DMS53 treated with DMSO at 0.1 percent for 48 hours (cell line): ENCODE data around the gene RUNX1.

ENCODE experiments used
- DNase-seq: peaks from one replicate; lab custom pipeline; 2025; ENCODE audit not compliant: unreplicated experiment; lab: John Stamatoyannopoulos, UW

RUNX1 gene

GRCh38 chr21:34861258-34861657 lies 187.8 kb downstream of the RUNX1 start:
- no peak for DNase-seq

- DNase-seq = no peak
Observed at GRCh38 chr21:34859976-34860653, 189.0 kb downstream of the RUNX1 start.

- no peak for DNase-seq
Observed at GRCh38 chr21:34858559-34858958, 190.5 kb downstream of the RUNX1 start.

GRCh38 chr21:34857874-34858273 lies 191.2 kb downstream of the RUNX1 start:
- no peak for DNase-seq

GRCh38 chr21:34857122-34857713 lies 191.9 kb downstream of the RUNX1 start:
- DNase-seq = no peak

- no peak for DNase-seq
Observed at GRCh38 chr21:34852448-34852847, 196.7 kb downstream of the RUNX1 start.

GRCh38 chr21:34850166-34850690 lies 198.9 kb downstream of the RUNX1 start:
- DNase-seq = no peak

GRCh38 chr21:34846601-34847112 lies 202.4 kb downstream of the RUNX1 start:
- DNase-seq = no peak

- DNase-seq = no peak
Observed at GRCh38 chr21:34845521-34846451, 203.3 kb downstream of the RUNX1 start.

GRCh38 chr21:34844924-34845238 lies 204.2 kb downstream of the RUNX1 start:
- no peak for DNase-seq

GRCh38 chr21:34844013-34844923 lies 204.8 kb downstream of the RUNX1 start:
- no peak for DNase-seq

GRCh38 chr21:34843562-34843961 lies 205.5 kb downstream of the RUNX1 start:
- DNase-seq = no peak

GRCh38 chr21:34841154-34841553 lies 207.9 kb downstream of the RUNX1 start:
- no peak for DNase-seq

- no peak for DNase-seq
Observed at GRCh38 chr21:34840693-34841092, 208.4 kb downstream of the RUNX1 start.

- DNase-seq = no peak
Observed at GRCh38 chr21:34838956-34839820, 209.9 kb downstream of the RUNX1 start.

- no peak for DNase-seq
Observed at GRCh38 chr21:34836933-34837505, 212.1 kb downstream of the RUNX1 start.

GRCh38 chr21:34836103-34836932 lies 212.8 kb downstream of the RUNX1 start:
- DNase-seq = no peak

- no peak for DNase-seq
Observed at GRCh38 chr21:34835526-34835925, 213.6 kb downstream of the RUNX1 start.
